Dermis blood vessel endothelial cell (primary cell): ENCODE data around the gene BEX3. TPM values are rescaled to one million over a fixed set of nuclear protein-coding genes. Genes with fewer than 3 reads are reported as not detected.
"Not testable (repeated sequence)": the region's sequence is repeated elsewhere in the genome, so short reads cannot be mapped to it uniquely, and the experiment has no call there.

Source experiments
- DNase-seq: peaks from one replicate; pipeline ENCODE4 v3.0.0; 2010
- total RNA-seq: library from RNA; depleted of rRNA; stranded (reverse); fragments of >200 nt; gene quantifications from 2 replicates; pipeline ENCODE4 v1.2.3, GENCODE V29; 2014

The BEX3 gene
- total RNA-seq, 1 donor from 2014 or later, result 258 TPM

DNA sequence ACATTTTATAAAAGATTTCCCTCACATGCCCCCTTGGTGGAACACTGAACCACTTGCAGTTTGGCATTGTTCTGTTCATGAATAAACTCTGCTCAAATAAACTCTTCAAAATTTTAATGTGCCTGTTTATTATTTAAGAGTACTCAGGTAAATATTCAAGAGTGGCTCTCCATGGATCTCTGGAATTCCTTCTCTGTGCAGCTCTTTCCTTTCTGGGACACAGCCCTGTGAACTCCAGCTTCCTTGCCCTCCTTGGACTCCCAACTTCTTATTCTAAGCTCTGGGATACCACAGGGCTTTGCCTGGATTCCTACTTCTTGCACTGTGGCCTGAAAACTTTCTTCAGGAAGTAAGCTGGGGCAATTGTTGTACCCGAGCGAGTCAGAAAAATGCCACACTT is 8.3 kb downstream of the BEX3 start:
- no peak for DNase-seq

DNA sequence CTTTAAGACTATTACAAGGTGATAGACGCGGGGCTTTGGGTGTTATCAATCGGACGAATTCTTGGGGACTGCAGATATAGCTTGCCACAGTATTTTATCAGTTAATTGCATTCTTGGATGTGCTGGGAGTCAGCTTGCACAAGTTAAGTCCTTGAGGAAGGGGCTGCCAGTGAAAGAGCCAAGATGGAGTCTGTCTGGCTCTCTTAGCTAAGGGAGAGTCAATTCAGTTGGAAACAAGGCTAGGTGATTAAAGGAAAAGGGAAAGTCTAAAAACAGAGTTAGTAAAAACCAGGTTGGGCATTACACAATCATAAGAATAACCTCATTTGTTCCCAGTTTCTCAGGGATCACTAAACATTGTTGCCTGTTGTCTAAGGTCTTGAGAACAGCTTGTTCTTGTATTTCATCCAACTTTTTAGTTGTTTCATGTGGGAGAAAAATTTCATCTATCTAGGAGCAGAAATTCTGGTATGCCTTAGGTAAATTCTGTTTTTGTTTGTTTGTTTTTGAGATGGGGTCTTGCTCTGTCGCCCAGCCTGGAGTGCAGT is 9.0 kb downstream of the BEX3 start:
- DNase-seq, result not testable (repeated sequence)

GRCh38 chrX:103386332-103386731 is 10.0 kb downstream of the BEX3 start:
- DNase-seq, result no peak

DNA sequence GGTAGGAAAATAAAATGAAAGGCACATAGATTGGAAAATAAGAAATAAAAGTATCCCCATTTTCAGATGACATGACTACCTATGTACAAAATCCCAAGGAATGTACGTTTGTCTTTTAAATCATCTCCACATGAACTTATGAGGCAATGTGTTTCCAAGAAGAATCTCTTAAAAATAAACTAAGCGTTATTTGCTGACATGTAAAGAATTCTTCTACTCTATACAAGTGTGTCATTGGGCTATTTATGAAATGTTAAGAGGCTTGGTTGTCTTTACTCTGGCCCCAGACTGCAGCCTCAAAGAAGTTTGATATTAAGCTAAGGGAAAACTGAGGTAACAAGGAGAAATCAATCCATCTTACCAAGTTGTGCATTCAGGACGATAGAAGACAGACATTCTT is 17.1 kb downstream of the BEX3 start:
- no peak for DNase-seq

- peak; percentile 40 for DNase-seq
Observed at GRCh38 chrX:103396186-103396585, 19.8 kb downstream of the BEX3 start.

DNA sequence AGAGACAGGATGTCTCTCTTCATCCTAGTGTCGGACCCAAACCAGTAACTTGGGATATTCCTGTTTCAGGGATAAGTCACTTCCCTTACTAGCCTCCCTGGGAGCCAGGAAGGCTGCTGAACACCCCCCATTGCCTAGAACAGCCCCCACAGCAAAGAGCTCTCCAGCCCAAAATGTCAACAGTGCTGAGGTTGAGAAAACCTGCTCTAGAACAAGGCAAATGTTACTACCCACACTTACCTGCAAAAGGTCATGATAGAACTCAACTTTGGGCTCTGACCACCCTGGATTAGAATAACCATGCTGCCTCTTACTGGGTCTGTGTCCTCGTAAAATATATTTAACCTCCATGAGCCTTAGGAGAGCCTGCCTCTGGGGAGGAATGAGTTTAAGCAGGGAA is 20.3 kb downstream of the BEX3 start:
- no peak for DNase-seq

- DNase-seq, result no peak
Observed at GRCh38 chrX:103397707-103398106, 21.4 kb downstream of the BEX3 start.

- DNase-seq, result peak; percentile 83
Observed at GRCh38 chrX:103398421-103398864, 22.1 kb downstream of the BEX3 start.

GRCh38 chrX:103399744-103400143 is 23.4 kb downstream of the BEX3 start:
- DNase-seq, result no peak

DNA sequence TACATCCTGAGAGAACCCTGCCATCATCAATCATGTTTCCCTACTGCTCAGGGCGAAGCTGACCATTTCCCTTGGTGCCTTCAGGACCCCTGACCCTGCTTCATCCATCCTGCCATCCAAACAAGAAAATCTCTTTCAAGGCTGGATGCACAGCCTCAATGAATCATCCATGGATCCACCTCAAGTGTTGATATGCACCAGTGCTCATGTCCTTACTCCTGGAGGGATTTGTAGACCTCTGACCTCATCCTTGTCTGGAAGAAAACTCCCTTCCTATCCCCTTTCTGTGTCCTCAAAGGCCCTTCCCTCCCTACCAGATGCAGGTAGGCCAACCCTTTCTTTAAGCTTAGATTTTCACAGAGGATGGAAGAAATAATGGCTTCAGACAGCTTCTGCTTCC is 24.6 kb downstream of the BEX3 start:
- no peak for DNase-seq

- DNase-seq, result peak; percentile 92
Observed at GRCh38 chrX:103404231-103405008, 28.1 kb downstream of the BEX3 start.

GRCh38 chrX:103405009-103405333 is 28.6 kb downstream of the BEX3 start:
- no peak for DNase-seq

- DNase-seq, result no peak
Observed at GRCh38 chrX:103406256-103406655, 29.9 kb downstream of the BEX3 start.

DNA sequence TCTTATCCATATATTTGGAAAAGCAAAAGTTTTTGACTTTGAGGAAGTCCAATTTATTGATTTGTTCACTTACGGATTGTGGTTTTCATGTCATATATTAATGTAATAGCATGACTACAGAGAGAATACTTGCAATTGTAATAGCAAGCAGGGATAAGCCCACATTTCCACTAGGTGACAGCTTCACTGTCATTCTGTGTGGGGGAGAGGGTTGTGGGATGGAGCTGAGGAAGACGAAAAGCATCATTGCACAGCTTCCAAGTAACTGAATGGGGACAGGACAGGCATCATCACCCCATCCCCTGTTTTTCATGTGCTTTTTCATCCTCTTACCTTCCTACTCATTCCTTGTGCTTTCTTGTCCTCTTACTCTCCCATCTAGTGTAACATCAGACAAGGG is 31.4 kb downstream of the BEX3 start:
- DNase-seq, result no peak

DNA sequence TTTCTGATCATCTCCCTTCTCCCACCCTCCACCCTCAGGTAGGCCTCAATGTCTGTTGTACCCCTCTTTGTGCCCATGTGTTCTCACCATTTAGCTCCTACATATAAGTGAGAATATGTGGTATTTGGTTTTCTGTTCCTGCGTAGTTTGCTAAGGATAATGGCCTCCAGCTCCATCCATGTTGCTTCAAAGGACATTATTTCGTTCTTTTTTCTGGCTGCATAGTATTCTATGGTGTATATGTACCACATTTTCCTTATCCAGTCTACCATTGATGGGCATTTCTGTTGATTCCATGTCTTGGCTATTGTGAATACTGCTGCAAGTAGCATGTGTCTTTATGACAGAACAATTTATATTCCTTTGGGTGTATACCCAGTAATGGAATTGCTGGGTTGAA is 35.4 kb downstream of the BEX3 start:
- not testable (repeated sequence) for DNase-seq

GRCh38 chrX:103413705-103414387 is 37.5 kb downstream of the BEX3 start:
- DNase-seq, result no peak

DNA sequence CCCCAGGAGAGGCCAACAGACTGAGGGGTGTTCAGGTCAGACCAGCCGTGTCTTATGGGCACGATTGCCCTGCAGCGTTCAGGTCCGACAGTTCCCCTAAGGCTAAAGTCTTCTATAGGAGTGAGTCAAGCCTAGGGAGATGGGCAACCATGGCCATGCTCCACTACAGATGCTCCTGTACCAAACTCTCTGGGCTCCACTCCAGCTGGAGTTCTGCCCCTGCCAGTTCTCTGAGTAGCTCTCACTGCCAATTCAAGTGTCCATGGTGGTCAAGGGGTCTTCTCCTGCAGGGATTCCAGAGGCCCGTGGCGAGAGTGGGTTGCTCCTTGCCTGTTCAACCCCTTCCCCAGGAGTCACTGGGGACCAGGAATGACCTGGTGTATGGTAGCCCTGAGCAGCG is 38.2 kb downstream of the BEX3 start:
- no peak for DNase-seq

- no peak for DNase-seq
Observed at GRCh38 chrX:103415068-103415467, 38.7 kb downstream of the BEX3 start.

GRCh38 chrX:103415528-103415927 is 39.2 kb downstream of the BEX3 start:
- DNase-seq, result no peak

DNA sequence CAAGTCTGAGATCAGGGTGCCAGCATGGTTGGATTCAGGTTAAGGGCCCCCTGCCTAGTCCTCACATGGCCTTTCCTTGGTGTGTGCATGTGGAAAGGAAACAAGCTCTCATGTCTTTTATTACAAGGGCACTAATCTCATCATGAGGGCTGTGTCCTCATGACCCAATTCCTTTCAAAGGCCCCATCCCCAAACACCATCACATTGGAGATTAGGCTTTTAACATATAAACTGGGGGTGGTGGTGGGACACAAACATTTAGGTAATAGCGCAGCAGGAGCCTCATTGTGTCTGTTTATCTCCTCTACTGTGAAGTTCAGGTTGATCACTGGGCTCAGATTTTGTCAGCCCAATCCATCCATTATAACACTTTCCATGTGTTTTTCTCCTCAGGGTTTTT is 41.0 kb downstream of the BEX3 start:
- DNase-seq, result no peak

- DNase-seq, result no peak
Observed at GRCh38 chrX:103417933-103418332, 41.6 kb downstream of the BEX3 start.

DNA sequence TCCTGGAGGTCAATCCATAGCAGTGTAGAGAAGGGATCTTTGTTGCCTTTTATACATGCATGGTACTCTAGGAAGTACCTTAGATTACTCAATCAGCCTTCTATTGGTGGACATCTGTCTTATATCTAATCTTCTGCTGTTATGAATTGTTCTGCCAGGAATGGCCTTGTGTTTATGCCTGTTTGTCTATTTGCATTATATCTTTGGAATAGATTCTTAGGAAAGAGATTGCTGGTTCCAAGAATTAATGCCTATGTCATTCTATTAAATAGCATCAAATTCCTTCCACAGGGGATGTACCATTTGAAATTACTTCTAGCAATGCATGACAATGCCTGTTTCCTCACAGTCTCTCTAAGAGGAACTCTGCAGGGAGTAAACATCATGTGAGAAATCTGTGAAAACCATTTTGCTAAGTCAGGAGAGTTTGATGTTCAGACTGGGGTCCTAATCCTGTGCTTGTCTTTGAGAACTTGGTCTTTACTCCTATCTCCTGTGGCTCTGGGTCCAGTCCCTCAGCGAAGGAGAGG is 42.5 kb downstream of the BEX3 start:
- DNase-seq, result no peak

DNA sequence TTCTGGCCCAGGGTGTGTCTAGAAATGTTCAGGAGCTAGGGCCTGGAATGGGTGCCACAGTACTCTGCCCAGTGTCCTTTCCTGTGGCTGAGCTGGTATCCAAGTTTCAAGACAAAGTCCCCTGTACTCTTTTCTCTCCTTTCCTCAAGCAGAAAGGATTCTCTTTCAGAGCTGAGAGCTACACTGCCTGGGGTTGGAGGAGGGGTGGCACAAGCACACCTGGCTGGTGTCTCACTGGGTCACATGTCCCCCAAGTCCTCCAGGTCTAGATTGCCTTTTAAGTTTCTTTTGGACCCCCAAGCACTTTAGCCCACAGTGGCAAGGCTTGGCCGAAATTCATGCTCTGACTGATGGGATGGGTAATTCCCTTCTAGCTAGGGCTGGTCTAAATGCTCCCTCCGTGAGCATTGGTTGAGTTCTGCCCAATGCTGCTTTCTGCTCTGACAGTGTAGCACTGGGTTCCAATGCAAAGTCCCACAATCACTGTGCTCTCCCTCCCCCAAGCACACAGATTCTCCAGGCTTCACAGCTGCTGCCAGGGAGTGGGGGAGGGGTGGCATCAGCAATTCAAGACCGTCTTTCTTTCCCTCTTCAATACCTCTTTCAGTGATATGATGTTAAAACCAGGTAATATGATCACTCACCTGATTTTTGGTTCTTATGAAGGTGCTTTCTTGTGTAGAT is 47.8 kb downstream of the BEX3 start:
- DNase-seq, result no peak
